Caco-2 (cell line): ENCODE data around the gene ARFIP1. TPM values are rescaled to one million over a fixed set of nuclear protein-coding genes. Genes with fewer than 3 reads are reported as not detected.

Experiments used
- BruUV-seq: library from RNA; stranded (reverse); fragments of 400-500 nt; replicated peaks from 2 replicates; lab custom pipeline; 2021; lab: Mats Ljungman, UMichigan
- CTCF ChIA-PET: fragments of 300-600 bp; sonication (Branson Sonifier 250); formaldehyde crosslinking; loops from one replicate; lab custom pipeline; 2022; ENCODE audit warnings: antibody characterized with exemption; lab: Charles Lee
- POLR2A ChIA-PET: fragments of 300-600 bp; sonication (Branson Sonifier 250); formaldehyde crosslinking; loops from one replicate; lab custom pipeline; 2022; ENCODE audit warnings: antibody characterized with exemption; lab: Charles Lee
- DNase-seq, 2 experiments: peaks; one replicate each; pipeline versions ENCODE4 v3.0.0 to v3.0.0-alpha.2; 2020 to 2022
- H3K27me3 ChIP-seq: replicated peaks from 2 replicates; pipeline ENCODE4 v1.6.0; 2011; ENCODE audit warnings: low read length; ENCODE audit not compliant: control insufficient read depth, insufficient read depth
- H3K36me3 ChIP-seq: 2 replicates; pipeline ENCODE4 v1.5.1; 2011; ENCODE audit warnings: low read length; ENCODE audit not compliant: control insufficient read depth, insufficient read depth
- H3K4me1 ChIP-seq: fragments of 250-450 bp; sonication (Bioruptor Pico); 2 replicates; pipeline ENCODE4 v1.5.1; 2020; ENCODE audit warnings: mild to moderate bottlenecking
- H3K4me3 ChIP-seq: 2 replicates; pipeline ENCODE4 v1.5.1; 2011; ENCODE audit warnings: low read depth, mild to moderate bottlenecking, control low read depth, low read length
- H3K9me3 ChIP-seq: fragments of 250-450 bp; sonication (Bioruptor Pico); 2 replicates; pipeline ENCODE4 v1.5.1; 2020; ENCODE audit warnings: mild to moderate bottlenecking, moderate library complexity
- H3K27ac Mint-ChIP-seq: one replicate; pipeline ENCODE4 v1.8.0; 2022; ENCODE audit warnings: mixed read lengths; ENCODE audit not compliant: unreplicated experiment
- H3K27me3 Mint-ChIP-seq: one replicate; pipeline ENCODE4 v1.8.0; 2022; ENCODE audit warnings: mixed read lengths; ENCODE audit not compliant: insufficient read depth, unreplicated experiment
- H3K36me3 Mint-ChIP-seq: one replicate; pipeline ENCODE4 v1.8.0; 2022; ENCODE audit warnings: mild to moderate bottlenecking, mixed read lengths; ENCODE audit not compliant: insufficient read depth, unreplicated experiment
- H3K4me1 Mint-ChIP-seq: one replicate; pipeline ENCODE4 v1.8.0; 2022; ENCODE audit warnings: low read depth, mixed read lengths; ENCODE audit not compliant: unreplicated experiment
- H3K4me3 Mint-ChIP-seq: one replicate; pipeline ENCODE4 v1.8.0; 2022; ENCODE audit warnings: mild to moderate bottlenecking, moderate library complexity, mixed read lengths; ENCODE audit not compliant: unreplicated experiment
- H3K9me3 Mint-ChIP-seq: one replicate; pipeline ENCODE4 v1.8.0; 2022; ENCODE audit warnings: mixed read lengths; ENCODE audit not compliant: unreplicated experiment
- CTCF ChIP-seq, 2 experiments: fragments of 200-600 bp in 1 of 2; IDR thresholded peaks; 1 replicate in 1 of 2; 2 replicates in 1 of 2; pipeline versions ENCODE4 v1.5.1 to v1.8.0; 2011 to 2022; ENCODE audit warnings: antibody characterized with exemption in 1 of 2, control low read depth in 1 of 2, inconsistent platforms in 1 of 2, low read depth in 1 of 2, low read length in 1 of 2, mild to moderate bottlenecking in 1 of 2, moderate library complexity in 1 of 2; ENCODE audit not compliant: insufficient read depth in 1 of 2, severe bottlenecking in 1 of 2, unreplicated experiment in 1 of 2
- intact Hi-C: fragments of 100-400 bp; cut with micrococcal nuclease; formaldehyde crosslinking; loops from one replicate; pipeline ENCODE4 v1.10.0; 2022; ENCODE audit not compliant: unreplicated experiment
- total RNA-seq: library from RNA; stranded (reverse); gene quantifications from 2 replicates; pipeline ENCODE4 v1.2.3, GENCODE V29; 2022

Gene ARFIP1
- total RNA-seq, 1 experiment from 2014 or later: 31.9 TPM

GRCh38 chr4:152735906-152736305 lies 43.8 kb upstream of the ARFIP1 start:
- DNase-seq: no peak
- BruUV-seq: no TSS peak
- H3K9me3 Mint-ChIP-seq: no peaks in the 10 kb centered on the region
- H3K9me3 ChIP-seq: no peaks in the 10 kb centered on the region
- H3K27ac Mint-ChIP-seq: no peak overlapping the region
- no peak overlapping the region for H3K4me3 ChIP-seq
- 0 out of 2 replicates have a peak, but pooled peaks cover 4% of the 10 kb centered on the region for H3K4me1 ChIP-seq
- POLR2A ChIA-PET: no interaction called here
- H3K4me1 Mint-ChIP-seq: peaks cover 9% of the 10 kb centered on the region
- H3K36me3 ChIP-seq: no peaks in the 10 kb centered on the region
- intact Hi-C loops: loop anchor here (1.0 to 2.0 kb wide), 3 partner anchors 95 to 282 kb away; no protein-coding TSS in a partner anchor
- no peaks in the 10 kb centered on the region for H3K27me3 ChIP-seq
- CTCF ChIA-PET: interaction anchor here (1.1 kb wide), 1 partner anchor 235 kb away, joined by 3 read pairs; no protein-coding TSS in a partner anchor
- no peaks in the 10 kb centered on the region for H3K27me3 Mint-ChIP-seq
- no peak for TF ChIP-seq CTCF (IDR thresholded peaks at IDR 0.05; ENCODE audit: insufficient read depth in 1 of 2, low read depth in 1 of 2, low read length in 1 of 2, severe bottlenecking in 1 of 2, unreplicated experiment in 1 of 2)
- H3K4me3 Mint-ChIP-seq: no peak overlapping the region
- no peaks in the 10 kb centered on the region for H3K36me3 Mint-ChIP-seq

- Mint-ChIP-seq H3K9me3 (no peaks in the 10 kb centered on the region), H3K4me3 (no peak overlapping the region), H3K27ac (no peak overlapping the region), H3K36me3 (no peaks in the 10 kb centered on the region), H3K4me1 (peaks cover 12% of the 10 kb centered on the region), H3K27me3 (no peaks in the 10 kb centered on the region)
- ChIA-PET CTCF (no interaction called here), POLR2A (no interaction called here)
- H3K4me3 ChIP-seq: no peak overlapping the region
- DNase-seq: no peak
- TF ChIP-seq CTCF (IDR thresholded peaks at IDR 0.05; ENCODE audit: insufficient read depth in 1 of 2, low read depth in 1 of 2, low read length in 1 of 2, severe bottlenecking in 1 of 2, unreplicated experiment in 1 of 2): no peak
- H3K9me3 ChIP-seq: no peaks in the 10 kb centered on the region
- BruUV-seq: no TSS peak
- no peaks in the 10 kb centered on the region for H3K27me3 ChIP-seq
- H3K36me3 ChIP-seq: no peaks in the 10 kb centered on the region
- 0 out of 2 replicates have a peak, but pooled peaks cover 4% of the 10 kb centered on the region for H3K4me1 ChIP-seq
- intact Hi-C loops: no loop called here
Measured at GRCh38 chr4:152738827-152739226, 40.9 kb upstream of the ARFIP1 start.

- DNase-seq: no peak
- no peaks in the 10 kb centered on the region for H3K4me1 Mint-ChIP-seq
- H3K9me3 Mint-ChIP-seq: no peaks in the 10 kb centered on the region
- H3K27me3 Mint-ChIP-seq: no peaks in the 10 kb centered on the region
- H3K9me3 ChIP-seq: no peaks in the 10 kb centered on the region
- ChIA-PET POLR2A (no interaction called here), CTCF (no interaction called here)
- TF ChIP-seq CTCF (IDR thresholded peaks at IDR 0.05; ENCODE audit: insufficient read depth in 1 of 2, low read depth in 1 of 2, low read length in 1 of 2, severe bottlenecking in 1 of 2, unreplicated experiment in 1 of 2): no peak
- no peak overlapping the region for H3K4me3 ChIP-seq
- no peaks in the 10 kb centered on the region for H3K36me3 Mint-ChIP-seq
- no peaks in the 10 kb centered on the region for H3K4me1 ChIP-seq
- no peak overlapping the region for H3K4me3 Mint-ChIP-seq
- H3K27ac Mint-ChIP-seq: no peak overlapping the region
- no TSS peak for BruUV-seq
- H3K27me3 ChIP-seq: no peaks in the 10 kb centered on the region
- H3K36me3 ChIP-seq: no peaks in the 10 kb centered on the region
- intact Hi-C loops: no loop called here
Measured at GRCh38 chr4:152747444-152747843, 32.3 kb upstream of the ARFIP1 start.
